Activated T-helper 1 cell treated with anti-CD3 and anti-CD28 coated beads, Interleukin-2, amount 50 U/mL, for 16 hours (primary cell): ENCODE results near the gene PPP2R3B.

Experiments
- DNase-seq, 2 donors: peaks; one replicate each; pipeline ENCODE4 v3.0.0-alpha.2; 2020; ENCODE audit warnings: low read depth in 1 of 2, low spot score in 1 of 2

PPP2R3B gene

GRCh38 chrX:370963-371745, 15.6 kb downstream of the PPP2R3B start:
- no peak for DNase-seq

- DNase-seq = no peak
Measured at GRCh38 chrX:370244-370962, 16.3 kb downstream of the PPP2R3B start.

- no peak for DNase-seq
Measured at GRCh38 chrX:369563-370101, 17.1 kb downstream of the PPP2R3B start.

- no peak for DNase-seq
Measured at GRCh38 chrX:368811-369562, 17.7 kb downstream of the PPP2R3B start.

GRCh38 chrX:367866-368265, 18.8 kb downstream of the PPP2R3B start:
- DNase-seq = no peak

GRCh38 chrX:367349-367748, 19.4 kb downstream of the PPP2R3B start:
- DNase-seq = no peak

- DNase-seq = no peak
Measured at GRCh38 chrX:363621-364375, 22.9 kb downstream of the PPP2R3B start.

- DNase-seq = no peak
Measured at GRCh38 chrX:362937-363620, 23.6 kb downstream of the PPP2R3B start.

GRCh38 chrX:362351-362750, 24.4 kb downstream of the PPP2R3B start:
- DNase-seq = no peak

GRCh38 chrX:361231-362145, 25.2 kb downstream of the PPP2R3B start:
- no peak for DNase-seq

GRCh38 chrX:360496-361150, 26.1 kb downstream of the PPP2R3B start:
- no peak for DNase-seq

- DNase-seq = no peak
Measured at GRCh38 chrX:358651-359143, 28.0 kb downstream of the PPP2R3B start.

- no peak for DNase-seq
Measured at GRCh38 chrX:357693-358471, 28.8 kb downstream of the PPP2R3B start.

GRCh38 chrX:357035-357692, 29.5 kb downstream of the PPP2R3B start:
- DNase-seq = no peak

GRCh38 chrX:356385-357034, 30.2 kb downstream of the PPP2R3B start:
- DNase-seq = no peak

GRCh38 chrX:355329-356050, 31.2 kb downstream of the PPP2R3B start:
- DNase-seq = no peak
